Endothelial cell of umbilical vein (primary cell): ENCODE results near the gene MTHFR. TPM values are rescaled to one million over a fixed set of nuclear protein-coding genes. Genes with fewer than 3 reads are reported as not detected.

Experiments
- BruUV-seq: library from RNA; stranded (reverse); fragments of 400-500 nt; replicated peaks from 2 replicates; lab custom pipeline; 2021; lab: Mats Ljungman, UMichigan
- CTCF ChIA-PET: fragments of 300-600, 350-600 bp; sonication (Branson Sonifier 250); formaldehyde crosslinking; loops from one replicate; lab custom pipeline; 2021; ENCODE audit warnings: antibody characterized with exemption, inconsistent platforms; lab: Charles Lee
- POLR2A ChIA-PET: fragments of 300-600, 350-600 bp; sonication (Branson Sonifier 250); formaldehyde crosslinking; loops from one replicate; lab custom pipeline; 2021; ENCODE audit warnings: antibody characterized with exemption, inconsistent platforms; lab: Charles Lee
- DNase-seq: peaks from one replicate; pipeline ENCODE4 v3.0.0-alpha.2; 2011; ENCODE audit warnings: low read depth, low spot score
- FAIRE-seq: peaks from 2 replicates; lab custom pipeline; 2011; peaks lifted over from hg19 to GRCh38; lab: Jason Lieb, UNC
- H2AFZ ChIP-seq: 2 replicates; pipeline ENCODE4 v1.6.0; 2012; ENCODE audit warnings: low read depth, low read length, control low read depth, inconsistent platforms
- H3K27ac ChIP-seq: 2 replicates; pipeline ENCODE4 v1.5.1; 2011; ENCODE audit warnings: low read depth, mild to moderate bottlenecking, control low read depth, low read length, moderate library complexity; ENCODE audit not compliant: insufficient read depth
- H3K27me3 ChIP-seq, 2 experiments: 2 replicates each; pipeline versions ENCODE4 v1.6.0 to v1.6.1; 2011; ENCODE audit warnings: low read length in 2 of 2, mixed read lengths in 1 of 2; ENCODE audit not compliant: control insufficient read depth in 2 of 2, insufficient read depth in 2 of 2
- H3K36me3 ChIP-seq, 2 experiments: 2 replicates in 1 of 2; 3 replicates in 1 of 2; pipeline ENCODE4 v1.5.1; 2011; ENCODE audit warnings: low read length in 2 of 2, mild to moderate bottlenecking in 1 of 2, moderate library complexity in 1 of 2; ENCODE audit not compliant: control insufficient read depth in 2 of 2, insufficient read depth in 2 of 2; ENCODE audit errors: extremely low read depth in 1 of 2
- H3K4me1 ChIP-seq: 3 replicates; pipeline ENCODE4 v1.5.1; 2011; ENCODE audit warnings: mild to moderate bottlenecking, low read length; ENCODE audit not compliant: control insufficient read depth, insufficient read depth; ENCODE audit errors: extremely low read depth
- H3K4me2 ChIP-seq: 2 replicates; pipeline ENCODE4 v1.6.1; 2011; ENCODE audit warnings: low read length, control low read depth, mixed read lengths; ENCODE audit not compliant: insufficient read depth
- H3K4me3 ChIP-seq, 3 experiments: fragments of 200-600 bp in 1 of 3; sonication (generic), shearing (Covaris generic) in 1 of 3; replicated peaks in 1 of 3; 2 replicates each; pipeline ENCODE4 v1.5.1; 2011 to 2016; ENCODE audit warnings: control low read depth in 3 of 3, low read length in 3 of 3, mild to moderate bottlenecking in 2 of 3, inconsistent platforms in 1 of 3, low read depth in 1 of 3, moderate library complexity in 1 of 3; ENCODE audit not compliant: insufficient read depth in 1 of 3
- H3K79me2 ChIP-seq: 2 replicates; pipeline ENCODE4 v1.6.0; 2012; ENCODE audit warnings: low read length, inconsistent platforms; ENCODE audit not compliant: control insufficient read depth, insufficient read depth
- H3K9ac ChIP-seq: replicated peaks from 2 replicates; pipeline ENCODE3; 2011; ENCODE audit warnings: low read length, control low read depth; ENCODE audit not compliant: insufficient read depth; ENCODE audit errors: extremely low read depth
- H3K9me1 ChIP-seq: replicated peaks from 3 replicates; pipeline ENCODE4 v1.6.0; 2011; ENCODE audit warnings: mild to moderate bottlenecking, low read length; ENCODE audit not compliant: control insufficient read depth, insufficient read depth; ENCODE audit errors: extremely low read depth
- H3K9me3 ChIP-seq: replicated peaks from 2 replicates; pipeline ENCODE4 v1.5.1; 2012; ENCODE audit warnings: low read length, inconsistent platforms; ENCODE audit not compliant: control insufficient read depth, insufficient read depth
- H4K20me1 ChIP-seq: replicated peaks from 2 replicates; pipeline ENCODE3; 2011; ENCODE audit warnings: mild to moderate bottlenecking, low read length; ENCODE audit not compliant: control insufficient read depth, insufficient read depth; ENCODE audit errors: extremely low read depth
- CTCF ChIP-seq, 2 donors: IDR thresholded peaks; 1 replicate in 1 of 2; 2 replicates in 1 of 2; pipeline ENCODE4 v1.5.1; 2011; ENCODE audit warnings: low read length in 2 of 2, mild to moderate bottlenecking in 2 of 2, moderate library complexity in 2 of 2, control low read depth in 1 of 2, inconsistent platforms in 1 of 2, low read depth in 1 of 2; ENCODE audit not compliant: insufficient read depth in 1 of 2; ENCODE audit errors: extremely low read depth in 1 of 2
- EZH2 ChIP-seq: IDR thresholded peaks from 2 replicates; pipeline ENCODE4 v1.6.1; 2012; ENCODE audit warnings: borderline replicate concordance, low read depth, mild to moderate bottlenecking, moderate library complexity, low read length, inconsistent platforms; ENCODE audit not compliant: severe bottlenecking
- FOS ChIP-seq: IDR thresholded peaks from 2 replicates; pipeline ENCODE4 v1.6.1; 2011; ENCODE audit warnings: mild to moderate bottlenecking, low read length, moderate library complexity, borderline replicate concordance; ENCODE audit not compliant: insufficient read depth
- GATA2 ChIP-seq: IDR thresholded peaks from 2 replicates; pipeline ENCODE4 v1.7.0; 2011; ENCODE audit warnings: low read depth, mild to moderate bottlenecking, moderate library complexity, mixed read lengths, low read length; ENCODE audit not compliant: insufficient read length, insufficient read depth
- JUN ChIP-seq: IDR thresholded peaks from 2 replicates; pipeline ENCODE4 v1.6.1; 2011; ENCODE audit warnings: borderline replicate concordance, low read depth; ENCODE audit not compliant: insufficient read length, insufficient read depth
- MYC ChIP-seq: IDR thresholded peaks from one replicate; pipeline ENCODE4 v1.6.1; 2011; ENCODE audit warnings: mild to moderate bottlenecking, low read depth, low read length
- POLR2A ChIP-seq: IDR thresholded peaks from 2 replicates; pipeline ENCODE4 v1.6.1; 2012; ENCODE audit warnings: low read depth, mild to moderate bottlenecking, control low read depth, low read length
- POLR2AphosphoS5 ChIP-seq: IDR thresholded peaks from 2 replicates; pipeline ENCODE4 v1.6.1; 2012; ENCODE audit warnings: low read depth, mild to moderate bottlenecking, control low read depth, low read length, moderate library complexity; ENCODE audit not compliant: insufficient read depth
- dilution Hi-C: fragments of 300-500 bp; cut with MboI; formaldehyde crosslinking; loops from one replicate; pipeline ENCODE4 v1.15.0; 2019; ENCODE audit warnings: low sequenced_read_pairs; ENCODE audit not compliant: extremely low pct_ligation_motif_present
- intact Hi-C: fragments of 100-400 bp; cut with micrococcal nuclease; formaldehyde crosslinking; loops from one replicate; pipeline ENCODE4 v1.10.0; 2022
- polyA plus RNA-seq, 4 experiments: library from polyadenylated mRNA; depleted of rRNA in 3 of 4; stranded (reverse) in 3 of 4; unstranded in 1 of 4; fragments of >200 nt; gene quantifications; 2 replicates each; pipeline versions ENCODE4 v1.2.1 to v1.2.3, GENCODE V29; 2011 to 2012; ENCODE audit warnings: missing spikeins in 1 of 4
- total RNA-seq: library from RNA; stranded (reverse); gene quantifications from 2 replicates; pipeline ENCODE4 v1.2.3, GENCODE V29; 2021
- TF ChIP-seq, protein P1 (sequence below): IDR thresholded peaks from 2 replicates; pipeline ENCODE4 v1.6.1; 2011; ENCODE audit not compliant: insufficient read depth, insufficient read length

Gene MTHFR
- total and polyA plus RNA-seq, 2 donors (not counting 3 experiments of a cell fraction or from before 2014, with no cell fraction given) = 13.8 to 25.3 TPM

- no peak for FAIRE-seq
- Histone ChIP-seq H3K79me2 (no peaks in the 10 kb centered on the region), H3K9ac (no peak overlapping the region), H4K20me1 (no peaks in the 10 kb centered on the region), H3K9me3 (no peaks in the 10 kb centered on the region), H3K9me1 (no peaks in the 10 kb centered on the region), H2AFZ (no peak overlapping the region), H3K4me3 (no peak overlapping the region), H3K36me3 (peaks cover 6 to 36% of the 10 kb centered on the region in 2 experiments), H3K4me2 (no peak overlapping the region), H3K4me1 (peaks cover 35% of the 10 kb centered on the region), H3K27me3 (no peaks in the 10 kb centered on the region), H3K27ac (no peak overlapping the region)
- dilution Hi-C loops = no loop called here
- BruUV-seq = no TSS peak
- ChIA-PET POLR2A (interaction anchor here (0.9 kb wide), 1 partner anchor 114 kb away, joined by 3 read pairs; no protein-coding TSS in a partner anchor), CTCF (interaction anchor here (1.7 kb wide), 1 partner anchor 10 kb away, joined by 5 read pairs; no protein-coding TSS in a partner anchor)
- TF ChIP-seq MYC (no peak), FOS (no peak), GATA2 (no peak), JUN (no peak), CTCF (IDR thresholded peaks at IDR 0.05; ENCODE audit: extremely low read depth in 1 of 2, insufficient read depth in 1 of 2, low read depth in 1 of 2, low read length in 2 of 2) (no peak), POLR2AphosphoS5 (no peak), POLR2A (no peak), EZH2 (no peak)
- TF ChIP-seq, protein P1, sequence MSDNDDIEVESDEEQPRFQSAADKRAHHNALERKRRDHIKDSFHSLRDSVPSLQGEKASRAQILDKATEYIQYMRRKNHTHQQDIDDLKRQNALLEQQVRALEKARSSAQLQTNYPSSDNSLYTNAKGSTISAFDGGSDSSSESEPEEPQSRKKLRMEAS = no peak
- intact Hi-C loops = no loop called here
- no peak for DNase-seq
These were observed 10.4 kb downstream of the MTHFR start for GRCh38 chr1:11795238-11795890.
